GM12878 (cell line): ENCODE data around the gene PLP2. TPM values are rescaled to one million over a fixed set of nuclear protein-coding genes. Genes with fewer than 3 reads are reported as not detected.

ENCODE experiments used
- ATF7 ChIP-seq: fragments of 450-650 bp; IDR thresholded peaks from 2 replicates; pipeline ENCODE4 v1.6.1; 2016; ENCODE audit warnings: low read depth, mild to moderate bottlenecking
- BMI1 ChIP-seq: fragments of 450-650 bp; IDR thresholded peaks from 2 replicates; pipeline ENCODE4 v1.6.1; 2016; ENCODE audit warnings: mild to moderate bottlenecking, moderate library complexity, borderline replicate concordance
- CEBPB ChIP-seq, 2 experiments: fragments of 150-350 bp in 1 of 2; IDR thresholded peaks; 2 replicates each; pipeline ENCODE4 v1.6.1; 2012 to 2014; ENCODE audit warnings: low read depth in 2 of 2, low read length in 2 of 2, borderline replicate concordance in 1 of 2, inconsistent platforms in 1 of 2
- CEBPZ ChIP-seq: fragments of 150-350 bp; IDR thresholded peaks from 2 replicates; pipeline ENCODE4 v1.6.1; 2016; ENCODE audit warnings: low read depth, low read length
- CHD1 ChIP-seq: IDR thresholded peaks from 2 replicates; pipeline ENCODE4 v1.6.1; 2012; ENCODE audit warnings: low read depth, low read length, improper control_type of control experiment
- CREM ChIP-seq: IDR thresholded peaks from 2 replicates; pipeline ENCODE4 v1.6.1; 2014; ENCODE audit warnings: antibody characterized with exemption, low read depth
- EED ChIP-seq: sonication (generic); IDR thresholded peaks from 2 replicates; pipeline ENCODE4 v1.6.1; 2016; ENCODE audit warnings: antibody characterized with exemption, low read depth
- HDGF ChIP-seq: fragments of 450-650 bp; IDR thresholded peaks from 2 replicates; pipeline ENCODE4 v1.6.1; 2016; ENCODE audit warnings: antibody characterized with exemption
- IKZF2 ChIP-seq, 2 experiments: fragments of 450-650 bp; IDR thresholded peaks; 2 replicates each; pipeline ENCODE4 v1.6.1; 2017; ENCODE audit warnings: mild to moderate bottlenecking in 2 of 2, moderate library complexity in 2 of 2
- JUND ChIP-seq: IDR thresholded peaks from 2 replicates; pipeline ENCODE4 v1.6.1; 2012; ENCODE audit warnings: low read depth, mild to moderate bottlenecking, low read length, improper control_type of control experiment, moderate library complexity
- LARP7 ChIP-seq: fragments of 450-650 bp; IDR thresholded peaks from 2 replicates; pipeline ENCODE4 v1.6.1; 2017; ENCODE audit warnings: mild to moderate bottlenecking
- MAX ChIP-seq: IDR thresholded peaks from 2 replicates; pipeline ENCODE4 v1.6.1; 2012; ENCODE audit warnings: low read depth, low read length, improper control_type of control experiment
- MTA3 ChIP-seq: IDR thresholded peaks from 2 replicates; pipeline ENCODE4 v1.6.1; 2012; ENCODE audit warnings: low read length, inconsistent platforms, borderline replicate concordance
- NBN ChIP-seq: fragments of 450-650 bp; IDR thresholded peaks from 2 replicates; pipeline ENCODE4 v1.6.1; 2016
- NFXL1 ChIP-seq: fragments of 450-650 bp; IDR thresholded peaks from 2 replicates; pipeline ENCODE4 v1.6.1; 2017; ENCODE audit warnings: antibody characterized with exemption, mild to moderate bottlenecking, borderline replicate concordance
- NFYA ChIP-seq: IDR thresholded peaks from 2 replicates; pipeline ENCODE4 v1.6.1; 2011; ENCODE audit warnings: low read depth, mild to moderate bottlenecking, low read length, improper control_type of control experiment, borderline replicate concordance
- NRF1 ChIP-seq: conservative IDR thresholded peaks from 2 replicates; pipeline ENCODE4 v1.6.1; 2011; ENCODE audit warnings: mild to moderate bottlenecking, low read depth, low read length, improper control_type of control experiment
- POLR2AphosphoS5 ChIP-seq: IDR thresholded peaks from 2 replicates; pipeline ENCODE4 v1.6.1; 2011; ENCODE audit warnings: mild to moderate bottlenecking, low read length, inconsistent platforms
- POU2F2 ChIP-seq: IDR thresholded peaks from 3 replicates; pipeline ENCODE4 v1.6.1; 2011; ENCODE audit warnings: low read depth, mild to moderate bottlenecking, low read length, borderline replicate concordance
- RB1 ChIP-seq: fragments of 450-650 bp; formaldehyde crosslinking; IDR thresholded peaks from 2 replicates; pipeline ENCODE4 v1.6.1; 2017; ENCODE audit warnings: mild to moderate bottlenecking, borderline replicate concordance
- RUNX3 ChIP-seq: IDR thresholded peaks from 2 replicates; pipeline ENCODE4 v1.6.1; 2012; ENCODE audit warnings: low read length, inconsistent platforms
- SMAD1 ChIP-seq: fragments of 450-650 bp; IDR thresholded peaks from 2 replicates; pipeline ENCODE4 v1.6.1; 2018; ENCODE audit warnings: mild to moderate bottlenecking, low read depth; ENCODE audit not compliant: partially characterized antibody
- USF1 ChIP-seq: IDR thresholded peaks from 2 replicates; pipeline ENCODE4 v1.6.1; 2011; ENCODE audit warnings: borderline replicate concordance, low read depth, mild to moderate bottlenecking, moderate library complexity, mixed read lengths, low read length; ENCODE audit not compliant: insufficient read depth; ENCODE audit errors: extremely low read length
- ZNF622 ChIP-seq: fragments of 450-650 bp; IDR thresholded peaks from 2 replicates; pipeline ENCODE4 v1.6.1; 2017; ENCODE audit warnings: mild to moderate bottlenecking, inconsistent platforms
- polyA plus RNA-seq, 11 experiments: library from polyadenylated mRNA; depleted of rRNA in 4 of 11; unstranded in 6 of 11; stranded (reverse) in 5 of 11; fragments of >200 nt; fragmentation: Nextera tagmentation in 4 of 11; fragmentation: Illumina TruSeq in 1 of 11; extraction: Ambion mirVana in 4 of 11; extraction: Trizol in 1 of 11; gene quantifications; 1 replicate in 1 of 11; 2 replicates in 10 of 11; pipeline versions ENCODE4 v1.2.1 to v1.2.3, GENCODE V29; 2011 to 2016; ENCODE audit warnings: inconsistent platforms in 2 of 11, missing spikeins in 2 of 11, low read depth in 1 of 11
- total RNA-seq, 4 experiments: library from RNA; depleted of rRNA in 3 of 4; stranded (reverse); fragments of >200 nt in 3 of 4; fragmentation: Illumina TruSeq in 1 of 4; extraction: Trizol in 1 of 4; gene quantifications; 2 replicates each; pipeline versions ENCODE4 v1.2.1 to v1.2.3, GENCODE V29; 2013 to 2021
- TF ChIP-seq, protein P1 (sequence below): fragments of 450-650 bp; IDR thresholded peaks from 2 replicates; pipeline ENCODE4 v1.6.1; 2016; ENCODE audit warnings: mild to moderate bottlenecking

Gene PLP2
- total and polyA plus RNA-seq, 10 of the 15 experiments (the other 5 are each of a cell fraction or from before 2014, with no cell fraction given), result 56.6 to 177 (median 99.3) TPM

- TF ChIP-seq MAX (no peak), ATF7 (peak; percentile 74), RB1 (no peak), NBN (no peak), CEBPB (IDR thresholded peaks at IDR 0.05; ENCODE audit: borderline replicate concordance in 1 of 2, low read depth in 2 of 2, low read length in 2 of 2) (no peak), EED (peak; percentile 68), BMI1 (no peak), USF1 (no peak), CHD1 (no peak), NFXL1 (no peak), ZNF622 (no peak), JUND (no peak), RUNX3 (no peak), SMAD1 (no peak), HDGF (peak; percentile 87), LARP7 (no peak), POLR2AphosphoS5 (peak; percentile 74), IKZF2 (IDR thresholded peaks at IDR 0.05) (peak; percentile 82 to 90), POU2F2 (no peak), CEBPZ (peak; percentile 96), CREM (peak; percentile 57), MTA3 (no peak), NRF1 (no peak), NFYA (no peak)
- TF ChIP-seq, protein P1, sequence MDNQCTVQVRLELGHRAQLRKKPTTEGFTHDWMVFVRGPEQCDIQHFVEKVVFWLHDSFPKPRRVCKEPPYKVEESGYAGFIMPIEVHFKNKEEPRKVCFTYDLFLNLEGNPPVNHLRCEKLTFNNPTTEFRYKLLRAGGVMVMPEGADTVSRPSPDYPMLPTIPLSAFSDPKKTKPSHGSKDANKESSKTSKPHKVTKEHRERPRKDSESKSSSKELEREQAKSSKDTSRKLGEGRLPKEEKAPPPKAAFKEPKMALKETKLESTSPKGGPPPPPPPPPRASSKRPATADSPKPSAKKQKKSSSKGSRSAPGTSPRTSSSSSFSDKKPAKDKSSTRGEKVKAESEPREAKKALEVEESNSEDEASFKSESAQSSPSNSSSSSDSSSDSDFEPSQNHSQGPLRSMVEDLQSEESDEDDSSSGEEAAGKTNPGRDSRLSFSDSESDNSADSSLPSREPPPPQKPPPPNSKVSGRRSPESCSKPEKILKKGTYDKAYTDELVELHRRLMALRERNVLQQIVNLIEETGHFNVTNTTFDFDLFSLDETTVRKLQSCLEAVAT, result no peak
These were observed 19.3 kb downstream of the PLP2 start (continued) for GRCh38 chrX:49190821-49191573.
